Body of pancreas (tissue), 4 donors: ENCODE data around the gene ZNF579. TPM values are rescaled to one million over a fixed set of nuclear protein-coding genes. Genes with fewer than 3 reads are reported as not detected.

ENCODE experiments used
- ATAC-seq: fragments of 150-250 bp; one replicate; pipeline ENCODE4 v1.9.1; 2016
- DNase-seq, 4 donors: peaks; one replicate each; pipeline ENCODE4 v3.0.0-alpha.2; 2019
- H3K27ac ChIP-seq, 4 donors: fragments of 200-600 bp; sonication (generic); 1 replicate in 3 of 4; 2 replicates in 1 of 4; pipeline versions ENCODE4 v1.5.1 to v1.6.1; 2016 to 2019; ENCODE audit warnings: mild to moderate bottlenecking in 1 of 4, mixed read lengths in 1 of 4, moderate library complexity in 1 of 4
- H3K27me3 ChIP-seq, 2 donors: fragments of 200-600 bp; sonication (generic); one replicate each; pipeline ENCODE4 v1.6.0; 2016; ENCODE audit warnings: mild to moderate bottlenecking in 1 of 2
- H3K36me3 ChIP-seq, 2 donors: fragments of 200-600 bp; sonication (generic); replicated peaks in 1 of 2; 2 replicates each; pipeline ENCODE4 v1.5.1; 2016; ENCODE audit warnings: low read depth in 2 of 2; ENCODE audit not compliant: insufficient read depth in 1 of 2
- H3K4me1 ChIP-seq: fragments of 200-600 bp; sonication (generic); one replicate; pipeline ENCODE4 v1.6.0; 2016
- H3K4me3 ChIP-seq, 2 donors: fragments of 200-600 bp; sonication (generic); 1 replicate in 1 of 2; 2 replicates in 1 of 2; pipeline ENCODE4 v1.5.1; 2016 to 2019
- H3K9me3 ChIP-seq, 3 donors: fragments of 200-600 bp; sonication (generic); 1 replicate in 2 of 3; 2 replicates in 1 of 3; pipeline ENCODE4 v1.5.1; 2016
- CTCF ChIP-seq, 7 experiments: fragments of 450-650 bp in 4 of 7; fragments of 200-600 bp in 3 of 7; sonication (generic) in 3 of 7; IDR thresholded peaks; one replicate each; pipeline ENCODE4 v1.5.1; 2016 to 2019; ENCODE audit warnings: antibody characterized with exemption in 7 of 7
- POLR2A ChIP-seq, 3 donors: fragments of 450-650 bp; IDR thresholded peaks; one replicate each; pipeline ENCODE4 v1.6.1; 2016; ENCODE audit warnings: antibody characterized with exemption in 3 of 3, mild to moderate bottlenecking in 2 of 3
- WGBS, 2 donors: methylation state at CpG; one replicate each; pipeline ENCODE4 v1.1.5; 2017; 5-methylcytosine and 5-hydroxymethylcytosine counted together
- intact Hi-C: fragments of 100-400 bp; cut with DNase I; formaldehyde crosslinking; loops from one replicate; pipeline ENCODE4 v1.15.1; 2023
- total RNA-seq, 2 donors: library from RNA; depleted of rRNA; stranded (reverse); fragments of >200 nt; gene quantifications; one replicate each; pipeline ENCODE4 v1.1.0, GENCODE V29; 2016

The ZNF579 gene
- total RNA-seq, 2 donors from 2014 or later, result 3.3 to 6.2 TPM

GRCh38 chr19:55613930-55614710 lies 33.5 kb upstream of the ZNF579 start:
- Histone ChIP-seq H3K27ac (no peak overlapping the region), H3K9me3 (no peaks in the 10 kb centered on the region), H3K36me3 (peaks cover 0 to 2% of the 10 kb centered on the region in 2 donors), H3K4me3 (no peak overlapping the region), H3K27me3 (no peaks in the 10 kb centered on the region), H3K4me1 (peaks cover 10% of the 10 kb centered on the region)
- intact Hi-C loops, result loop anchor here (5.0 to 10.0 kb wide), 2 partner anchors 97 to 489 kb away; no protein-coding TSS in a partner anchor
- ATAC-seq, result no peak
- TF ChIP-seq CTCF (IDR thresholded peaks at IDR 0.05), result no peak
- no peak for DNase-seq
- WGBS, 2 donors, result 93 to 96% methylated on average over 43 to 70 of the region's 75 CpGs

- ATAC-seq, result no peak
- no peaks in the 10 kb centered on the region for H3K9me3 ChIP-seq
- no peaks in the 10 kb centered on the region for H3K27me3 ChIP-seq
- TF ChIP-seq CTCF (IDR thresholded peaks at IDR 0.05) (no peak), POLR2A (IDR thresholded peaks at IDR 0.05) (no peak)
- 92 to 93% methylated on average over 25 to 27 of the region's 27 CpGs for WGBS, 2 donors
- intact Hi-C loops, result loop anchor here (5.0 to 10.0 kb wide), 2 partner anchors 96 to 489 kb away; no protein-coding TSS in a partner anchor
- H3K36me3 ChIP-seq, result peaks cover 0 to 2% of the 10 kb centered on the region in 2 donors
- no peak overlapping the region for H3K4me3 ChIP-seq
- peaks cover 10% of the 10 kb centered on the region for H3K4me1 ChIP-seq
- no peak for DNase-seq
- H3K27ac ChIP-seq, result no peak overlapping the region
These were observed 32.7 kb upstream of the ZNF579 start for GRCh38 chr19:55613396-55613795.

- ATAC-seq, result no peak
- Histone ChIP-seq H3K36me3 (peaks cover 0 to 2% of the 10 kb centered on the region in 2 donors), H3K27ac (no peak overlapping the region), H3K4me1 (peaks cover 15% of the 10 kb centered on the region), H3K27me3 (no peaks in the 10 kb centered on the region), H3K4me3 (no peak overlapping the region), H3K9me3 (no peaks in the 10 kb centered on the region)
- TF ChIP-seq POLR2A (IDR thresholded peaks at IDR 0.05) (no peak), CTCF (IDR thresholded peaks at IDR 0.05) (no peak)
- 73 to 76% methylated on average over 3 of the region's 3 CpGs for WGBS, 2 donors
- DNase-seq, result no peak
- intact Hi-C loops, result loop anchor here (5.0 to 10.0 kb wide), 2 partner anchors 95 to 487 kb away; no protein-coding TSS in a partner anchor
These were observed 31.5 kb upstream of the ZNF579 start for GRCh38 chr19:55611983-55612645.

GRCh38 chr19:55611300-55611982 lies 30.8 kb upstream of the ZNF579 start:
- peaks cover 21% of the 10 kb centered on the region for H3K4me1 ChIP-seq
- ATAC-seq (no peak), DNase-seq (no peak)
- intact Hi-C loops, result loop anchor here (5.0 to 10.0 kb wide), 2 partner anchors 94 to 487 kb away; no protein-coding TSS in a partner anchor
- H3K4me3 ChIP-seq, result no peak overlapping the region
- H3K27me3 ChIP-seq, result no peaks in the 10 kb centered on the region
- peaks cover 0 to 2% of the 10 kb centered on the region in 2 donors for H3K36me3 ChIP-seq
- no peak overlapping the region for H3K27ac ChIP-seq
- TF ChIP-seq POLR2A (IDR thresholded peaks at IDR 0.05) (no peak), CTCF (IDR thresholded peaks at IDR 0.05) (no peak)
- H3K9me3 ChIP-seq, result no peaks in the 10 kb centered on the region
- 63 to 65% methylated on average over 12 to 15 of the region's 15 CpGs for WGBS, 2 donors
